Liver (tissue), 9 donors: Measurements from ENCODE around the gene CBLC. TPM values are rescaled to one million over a fixed set of nuclear protein-coding genes. Genes with fewer than 3 reads are reported as not detected.
A peak's percentile ranks its signal among the peaks of the same experiment; 100 is the strongest.

Experiments
- DNase-seq: peaks from one replicate; pipeline ENCODE4 v3.0.0-alpha.2; 2017; ENCODE audit warnings: low spot score
- H3K27ac ChIP-seq, 2 donors: one replicate each; pipeline ENCODE4 v1.7.0; 2013; ENCODE audit warnings: inconsistent platforms in 2 of 2, low read length in 2 of 2, control low read depth in 1 of 2, low read depth in 1 of 2, mild to moderate bottlenecking in 1 of 2
- H3K27me3 ChIP-seq, 4 donors: one replicate each; pipeline versions ENCODE4 v1.6.1 to v1.7.0; 2013; ENCODE audit warnings: low read length in 3 of 4, inconsistent platforms in 1 of 4, mild to moderate bottlenecking in 1 of 4, moderate library complexity in 1 of 4; ENCODE audit not compliant: control insufficient read depth in 4 of 4, insufficient read depth in 4 of 4
- H3K36me3 ChIP-seq, 4 donors: one replicate each; pipeline versions ENCODE4 v1.6.1 to v1.7.0; 2013; ENCODE audit warnings: low read length in 3 of 4, mild to moderate bottlenecking in 3 of 4, low read depth in 1 of 4, moderate library complexity in 1 of 4; ENCODE audit not compliant: control insufficient read depth in 4 of 4, insufficient read depth in 3 of 4
- H3K4me1 ChIP-seq, 4 donors: one replicate each; pipeline versions ENCODE4 v1.6.1 to v1.7.0; 2013; ENCODE audit warnings: low read length in 3 of 4, mild to moderate bottlenecking in 3 of 4, moderate library complexity in 1 of 4; ENCODE audit not compliant: control insufficient read depth in 4 of 4, insufficient read depth in 4 of 4
- H3K4me3 ChIP-seq, 3 donors: one replicate each; pipeline versions ENCODE4 v1.6.1 to v1.7.0; 2013; ENCODE audit warnings: low read length in 3 of 3, control low read depth in 1 of 3, low read depth in 1 of 3, mild to moderate bottlenecking in 1 of 3
- H3K9ac ChIP-seq, 2 donors: one replicate each; pipeline ENCODE4 v1.7.0; 2013; ENCODE audit warnings: low read length in 2 of 2, mild to moderate bottlenecking in 2 of 2, moderate library complexity in 2 of 2, control low read depth in 1 of 2, low read depth in 1 of 2
- H3K9me3 ChIP-seq, 4 donors: one replicate each; pipeline versions ENCODE4 v1.6.1 to v1.7.0; 2013; ENCODE audit warnings: low read length in 3 of 4; ENCODE audit not compliant: control insufficient read depth in 4 of 4
- ATF3 ChIP-seq: IDR thresholded peaks from 2 replicates; pipeline ENCODE4 v1.6.1; 2016; ENCODE audit warnings: antibody characterized with exemption
- CTCF ChIP-seq: fragments of 150-350 bp; IDR thresholded peaks from 2 replicates; pipeline ENCODE4 v1.5.1; 2017; ENCODE audit warnings: improper control_type of control experiment, low read depth, low read length; ENCODE audit not compliant: missing input control
- EGR1 ChIP-seq, 2 donors: IDR thresholded peaks; 2 replicates each; pipeline ENCODE4 v1.6.1; 2016 to 2018; ENCODE audit warnings: antibody characterized with exemption in 2 of 2, low read depth in 2 of 2
- FOXA1 ChIP-seq: IDR thresholded peaks from 2 replicates; pipeline ENCODE4 v1.6.1; 2016; ENCODE audit warnings: antibody characterized with exemption
- FOXA2 ChIP-seq: IDR thresholded peaks from 2 replicates; pipeline ENCODE4 v1.6.1; 2016; ENCODE audit warnings: antibody characterized with exemption
- GABPA ChIP-seq, 2 donors: IDR thresholded peaks in 1 of 2; conservative IDR thresholded peaks in 1 of 2; 2 replicates each; pipeline ENCODE4 v1.6.1; 2016; ENCODE audit warnings: antibody characterized with exemption in 2 of 2, mild to moderate bottlenecking in 1 of 2, moderate library complexity in 1 of 2
- HNF4A ChIP-seq, 2 donors: conservative IDR thresholded peaks; 2 replicates each; pipeline ENCODE4 v1.6.1; 2016; ENCODE audit warnings: antibody characterized with exemption in 2 of 2, mild to moderate bottlenecking in 2 of 2
- HNF4G ChIP-seq: IDR thresholded peaks from 2 replicates; pipeline ENCODE4 v1.6.1; 2016; ENCODE audit warnings: antibody characterized with exemption
- JUND ChIP-seq, 2 donors: IDR thresholded peaks; 2 replicates each; pipeline ENCODE4 v1.6.1; 2016; ENCODE audit warnings: antibody characterized with exemption in 2 of 2
- MAX ChIP-seq: IDR thresholded peaks from 2 replicates; pipeline ENCODE4 v1.6.1; 2016; ENCODE audit warnings: antibody characterized with exemption
- NR2F2 ChIP-seq: IDR thresholded peaks from 2 replicates; pipeline ENCODE4 v1.6.1; 2016; ENCODE audit warnings: antibody characterized with exemption
- RAD21 ChIP-seq, 2 donors: IDR thresholded peaks; 2 replicates each; pipeline ENCODE4 v1.6.1; 2016; ENCODE audit warnings: antibody characterized with exemption in 2 of 2, mild to moderate bottlenecking in 2 of 2
- RXRA ChIP-seq, 2 donors: IDR thresholded peaks; 2 replicates each; pipeline ENCODE4 v1.6.1; 2017 to 2018; ENCODE audit warnings: antibody characterized with exemption in 2 of 2, mild to moderate bottlenecking in 1 of 2
- SP1 ChIP-seq: IDR thresholded peaks from 2 replicates; pipeline ENCODE4 v1.6.1; 2018; ENCODE audit warnings: antibody characterized with exemption, mild to moderate bottlenecking
- YY1 ChIP-seq: IDR thresholded peaks from 2 replicates; pipeline ENCODE4 v1.6.1; 2016; ENCODE audit warnings: antibody characterized with exemption, mild to moderate bottlenecking
- ZBTB33 ChIP-seq: IDR thresholded peaks from 2 replicates; pipeline ENCODE4 v1.6.1; 2016; ENCODE audit warnings: antibody characterized with exemption
- WGBS: extraction: QIAGEN DNeasy Blood & Tissue Kit; methylation state at CpG from one replicate; pipeline ENCODE4 v1.1.7; 2013; 5-methylcytosine and 5-hydroxymethylcytosine counted together
- polyA plus RNA-seq, 2 donors: library from polyadenylated mRNA; stranded (reverse) in 1 of 2; unstranded in 1 of 2; fragments of 200-250 nt in 1 of 2; fragments of >200 nt in 1 of 2; fragmentation: Nextera tagmentation in 1 of 2; extraction: Ambion mirVana in 1 of 2; gene quantifications; one replicate each; pipeline versions ENCODE4 v1.2.1 to v1.2.3, GENCODE V29; 2013 to 2015
- total RNA-seq, 2 donors: library from RNA; depleted of rRNA; stranded (reverse); fragments of >200 nt; gene quantifications; one replicate each; pipeline ENCODE4 v1.2.3, GENCODE V29; 2014
- donor health status: healthy.
- donor health status: healthy.
- donor health status: healthy.
- donor health status: healthy.
- donor health status: healthy.

CBLC gene
- total and polyA plus RNA-seq, 4 donors = 2.1 to 14.0 (median 8.8) TPM

- no peak for DNase-seq
- TF ChIP-seq FOXA1 (no peak), ATF3 (no peak), SP1 (no peak), JUND (IDR thresholded peaks at IDR 0.05) (no peak)
- 18% methylated on average over 11 of the region's 11 CpGs for WGBS
- H3K36me3 ChIP-seq = peaks cover 20 to 40% (median 34%) of the 10 kb centered on the region in 4 donors
- H3K4me1 ChIP-seq = peaks cover 27 to 59% (median 42%) of the 10 kb centered on the region in 4 donors
- H3K9me3 ChIP-seq = no peaks in the 10 kb centered on the region
- H3K27ac ChIP-seq = peak overlapping the region; percentile 85 to 92
- peak overlapping the region in 2 of 3 donors; percentile 15 to 60 for H3K4me3 ChIP-seq
- peak overlapping the region in 1 of 2 donors; percentile 59 for H3K9ac ChIP-seq
- H3K27me3 ChIP-seq = no peaks in the 10 kb centered on the region
Observed at GRCh38 chr19:44754750-44755080, 23.0 kb upstream of the CBLC start.

- H3K27me3 ChIP-seq = no peaks in the 10 kb centered on the region
- peaks cover 23 to 44% (median 35%) of the 10 kb centered on the region in 4 donors for H3K36me3 ChIP-seq
- peak overlapping the region; percentile 12 to 59 for H3K9ac ChIP-seq
- H3K4me1 ChIP-seq = peaks cover 27 to 57% (median 41%) of the 10 kb centered on the region in 4 donors
- H3K9me3 ChIP-seq = no peaks in the 10 kb centered on the region
- H3K27ac ChIP-seq = peak overlapping the region; percentile 85 to 92
- DNase-seq = no peak
- WGBS = 64% methylated on average over 4 of the region's 4 CpGs
- peak overlapping the region in 1 of 3 donors; percentile 15 for H3K4me3 ChIP-seq
- TF ChIP-seq RAD21 (IDR thresholded peaks at IDR 0.05) = no peak
- peak; percentile 34 to 53 for TF ChIP-seq RXRA (IDR thresholded peaks at IDR 0.05)
- TF ChIP-seq HNF4A (conservative IDR thresholded peaks at IDR 0.05) = peak; percentile 52 to 60
- no peak for TF ChIP-seq ATF3
Observed at GRCh38 chr19:44755219-44755618, 22.5 kb upstream of the CBLC start.

- peak overlapping the region in 1 of 2 donors; percentile 4 for H3K9ac ChIP-seq
- H3K4me1 ChIP-seq = peaks cover 27 to 51% (median 35%) of the 10 kb centered on the region in 4 donors
- no peaks in the 10 kb centered on the region for H3K9me3 ChIP-seq
- WGBS = 58% methylated on average over 7 of the region's 7 CpGs
- no peaks in the 10 kb centered on the region for H3K27me3 ChIP-seq
- peaks cover 27 to 42% (median 35%) of the 10 kb centered on the region in 4 donors for H3K36me3 ChIP-seq
- no peak for DNase-seq
- H3K4me3 ChIP-seq = no peak overlapping the region
- TF ChIP-seq FOXA2 = no peak
- no peak for TF ChIP-seq HNF4G
- peak in 1 of 2 donors; percentile 30 for TF ChIP-seq EGR1 (IDR thresholded peaks at IDR 0.05; ENCODE audit: low read depth in 2 of 2)
- peak; percentile 85 to 86 for TF ChIP-seq RXRA (IDR thresholded peaks at IDR 0.05)
- TF ChIP-seq JUND (IDR thresholded peaks at IDR 0.05) = peak in 1 of 2 donors; percentile 21
- TF ChIP-seq SP1 = peak; percentile 51
- peak in 1 of 2 donors; percentile 23 for TF ChIP-seq HNF4A (conservative IDR thresholded peaks at IDR 0.05)
- TF ChIP-seq YY1 = peak; percentile 56
- H3K27ac ChIP-seq = peak overlapping the region; percentile 85 to 92
Observed at GRCh38 chr19:44756089-44756562, 21.6 kb upstream of the CBLC start.

GRCh38 chr19:44757057-44757734 lies 20.5 kb upstream of the CBLC start:
- DNase-seq = no peak
- 82% methylated on average over 53 of the region's 53 CpGs for WGBS
- H3K9me3 ChIP-seq = no peaks in the 10 kb centered on the region
- H3K4me1 ChIP-seq = peaks cover 22 to 45% (median 29%) of the 10 kb centered on the region in 4 donors
- no peaks in the 10 kb centered on the region for H3K27me3 ChIP-seq
- no peak overlapping the region for H3K9ac ChIP-seq
- H3K4me3 ChIP-seq = no peak overlapping the region
- peaks cover 27 to 40% (median 33%) of the 10 kb centered on the region in 4 donors for H3K36me3 ChIP-seq
- H3K27ac ChIP-seq = peak overlapping the region; percentile 85 to 92
- no peak for TF ChIP-seq SP1
- TF ChIP-seq ZBTB33 = no peak
- TF ChIP-seq GABPA (IDR thresholded peaks at IDR 0.05 in 1 of 2, conservative IDR thresholded peaks at IDR 0.05 in 1 of 2) = no peak
- no peak for TF ChIP-seq EGR1 (IDR thresholded peaks at IDR 0.05; ENCODE audit: low read depth in 2 of 2)
- TF ChIP-seq NR2F2 = no peak
- no peak for TF ChIP-seq ATF3
- TF ChIP-seq JUND (IDR thresholded peaks at IDR 0.05) = no peak
- TF ChIP-seq RXRA (IDR thresholded peaks at IDR 0.05) = no peak
- TF ChIP-seq MAX = no peak
- no peak for TF ChIP-seq RAD21 (IDR thresholded peaks at IDR 0.05)
- TF ChIP-seq FOXA1 = no peak
- no peak for TF ChIP-seq HNF4A (conservative IDR thresholded peaks at IDR 0.05)
- no peak for TF ChIP-seq HNF4G
- no peak for TF ChIP-seq FOXA2
- TF ChIP-seq CTCF = no peak
